CD4-positive, alpha-beta T cell (primary cell): ENCODE results near the gene KIF3C. TPM values are rescaled to one million over a fixed set of nuclear protein-coding genes. Genes with fewer than 3 reads are reported as not detected.
"Not testable (repeated sequence)": the region's sequence is repeated elsewhere in the genome, so short reads cannot be mapped to it uniquely, and the experiment has no call there.

Experiments
- ATAC-seq: fragments of 200-7000 bp; cut with Tn5 transposase; one replicate; pipeline ENCODE4 v1.10.0; 2022; ENCODE audit warnings: mild to moderate bottlenecking; ENCODE audit not compliant: poor library complexity
- CTCF ChIA-PET: fragments of 350-600 bp; sonication (Branson Sonifier 250); formaldehyde crosslinking; loops from one replicate; lab custom pipeline; 2021; ENCODE audit warnings: antibody characterized with exemption, inconsistent platforms; lab: Charles Lee
- POLR2A ChIA-PET: fragments of 350-600 bp; sonication (Branson Sonifier 250); formaldehyde crosslinking; loops from one replicate; lab custom pipeline; 2021; ENCODE audit warnings: antibody characterized with exemption, inconsistent platforms; lab: Charles Lee
- DNase-seq, 14 experiments: peaks; one replicate each; pipeline ENCODE4 v3.0.0-alpha.2; 2013 to 2020; ENCODE audit warnings: mixed read lengths in 2 of 14
- H3K27ac ChIP-seq, 2 donors: one replicate each; pipeline versions ENCODE4 v1.5.1 to v1.7.0; 2013; ENCODE audit warnings: low read length in 2 of 2, low read depth in 1 of 2, mild to moderate bottlenecking in 1 of 2
- H3K27me3 ChIP-seq, 2 experiments: 1 replicate in 1 of 2; 2 replicates in 1 of 2; pipeline versions ENCODE4 v1.6.1 to v1.7.0; 2013; ENCODE audit warnings: low read length in 2 of 2, control low read depth in 1 of 2, mild to moderate bottlenecking in 1 of 2, moderate library complexity in 1 of 2; ENCODE audit not compliant: insufficient read depth in 2 of 2, control insufficient read depth in 1 of 2
- H3K36me3 ChIP-seq: one replicate; pipeline ENCODE4 v1.6.1; 2013; ENCODE audit warnings: low read length, control low read depth; ENCODE audit not compliant: insufficient read depth
- H3K4me1 ChIP-seq: one replicate; pipeline ENCODE4 v1.6.1; 2013; ENCODE audit warnings: low read length, control low read depth; ENCODE audit not compliant: insufficient read depth
- H3K4me3 ChIP-seq: one replicate; pipeline ENCODE4 v1.5.1; 2013; ENCODE audit warnings: mild to moderate bottlenecking, low read length, moderate library complexity
- H3K9me3 ChIP-seq, 2 experiments: 1 replicate in 1 of 2; 2 replicates in 1 of 2; pipeline versions ENCODE4 v1.6.1 to v1.7.0; 2013; ENCODE audit warnings: low read length in 2 of 2, mild to moderate bottlenecking in 2 of 2, control low read depth in 1 of 2, moderate library complexity in 1 of 2; ENCODE audit not compliant: control insufficient read depth in 1 of 2, insufficient read depth in 1 of 2
- H3K27ac Mint-ChIP-seq: one replicate; pipeline ENCODE4 v1.8.0; 2020; ENCODE audit warnings: mixed read lengths
- H3K27me3 Mint-ChIP-seq: one replicate; pipeline ENCODE4 v1.8.0; 2021; ENCODE audit warnings: mixed read lengths
- H3K36me3 Mint-ChIP-seq: one replicate; pipeline ENCODE4 v1.8.0; 2021; ENCODE audit warnings: low read depth, mixed read lengths
- H3K4me1 Mint-ChIP-seq: one replicate; pipeline ENCODE4 v1.8.0; 2021; ENCODE audit warnings: low read depth, mixed read lengths
- H3K4me3 Mint-ChIP-seq: one replicate; pipeline ENCODE4 v1.8.0; 2020; ENCODE audit warnings: mild to moderate bottlenecking, mixed read lengths
- H3K9me3 Mint-ChIP-seq: one replicate; pipeline ENCODE4 v1.8.0; 2020; ENCODE audit warnings: mixed read lengths
- CTCF ChIP-seq: fragments of 200-600 bp; IDR thresholded peaks from one replicate; pipeline ENCODE4 v1.8.0; 2022; ENCODE audit warnings: antibody characterized with exemption, mild to moderate bottlenecking
- intact Hi-C, 2 experiments: fragments of 100-400 bp; cut with DNase I in 1 of 2; cut with micrococcal nuclease in 1 of 2; formaldehyde crosslinking; loops; one replicate each; pipeline versions ENCODE4 v1.15.1 to v1.9.0; 2023 to 2025; cut with DNase I, micrococcal nuclease
- total RNA-seq, 174 experiments: library from RNA in 2 of 174; stranded (reverse) in 2 of 174; gene quantifications; one replicate each; pipeline ENCODE4 v1.2.3 and lab custom pipeline; 2021 to 2026

The KIF3C gene
- total RNA-seq, 2 experiments from 2014 or later: 1.8 to 3.4 TPM

GRCh38 chr2:26017464-26018183 is 35.3 kb upstream of the KIF3C start:
- ATAC-seq: no peak
- intact Hi-C loops: no loop called here
- Histone ChIP-seq H3K9me3 (no peaks in the 10 kb centered on the region), H3K27me3 (no peaks in the 10 kb centered on the region), H3K4me3 (no peak overlapping the region), H3K4me1 (no peaks in the 10 kb centered on the region), H3K27ac (no peak overlapping the region), H3K36me3 (no peaks in the 10 kb centered on the region)
- DNase-seq: no peak
- ChIA-PET POLR2A (interaction anchor here (0.6 to 1.4 kb wide), 2 partner anchors 16 kb away, joined by 3 to 4 read pairs; partner anchors contain the start of gene RAB10), CTCF (interaction anchor here (0.9 kb wide), 1 partner anchor 26 kb away, joined by 3 read pairs; no protein-coding TSS in a partner anchor)
- Mint-ChIP-seq H3K4me3 (no peak overlapping the region), H3K27me3 (no peaks in the 10 kb centered on the region), H3K27ac (no peak overlapping the region), H3K36me3 (no peaks in the 10 kb centered on the region), H3K9me3 (no peaks in the 10 kb centered on the region), H3K4me1 (no peaks in the 10 kb centered on the region)
- no peak for TF ChIP-seq CTCF

- POLR2A ChIA-PET: not testable (repeated sequence)
These were observed 34.4 kb upstream of the KIF3C start for GRCh38 chr2:26016706-26017045.

DNA sequence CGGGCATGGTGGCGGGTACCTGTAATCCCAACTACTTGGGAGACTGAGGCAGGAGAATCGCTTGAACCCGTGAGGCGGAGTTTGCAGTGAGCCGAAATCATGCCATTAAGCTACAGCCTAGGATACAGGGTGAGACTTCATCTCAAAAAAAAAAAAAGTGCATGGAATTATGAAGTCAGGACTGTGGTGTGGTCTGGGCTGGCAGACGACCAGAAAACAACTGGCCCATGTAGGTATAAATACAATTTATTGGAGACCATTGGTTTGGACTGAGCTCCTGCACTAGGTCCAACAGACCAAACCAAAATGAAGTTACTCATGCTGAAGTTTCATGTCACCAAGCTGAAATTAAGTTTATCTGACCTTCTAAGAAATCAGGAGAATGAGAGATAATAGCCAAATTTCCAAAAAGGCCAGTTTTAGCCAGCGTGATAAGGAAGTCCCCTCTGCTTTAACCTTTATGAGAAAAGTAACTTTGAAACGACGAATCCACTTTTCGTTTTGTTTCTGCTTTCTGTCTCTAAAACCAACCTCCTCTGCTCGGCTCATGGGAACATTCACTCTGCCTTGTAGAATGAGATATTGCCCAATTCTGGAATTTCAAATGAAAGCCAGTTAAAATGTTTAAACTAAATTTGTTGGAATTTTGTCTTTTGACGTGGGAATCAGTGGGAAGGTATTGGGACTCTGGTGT is 33.9 kb upstream of the KIF3C start:
- no peak overlapping the region for H3K27ac Mint-ChIP-seq
- no peaks in the 10 kb centered on the region for H3K9me3 ChIP-seq
- TF ChIP-seq CTCF: no peak
- no peaks in the 10 kb centered on the region for H3K27me3 ChIP-seq
- POLR2A ChIA-PET: no interaction called here
- no peak overlapping the region for H3K4me3 ChIP-seq
- no peaks in the 10 kb centered on the region for H3K36me3 ChIP-seq
- DNase-seq (no peak), ATAC-seq (no peak)
- CTCF ChIA-PET: no interaction called here
- no peak overlapping the region for H3K4me3 Mint-ChIP-seq
- H3K4me1 ChIP-seq: no peaks in the 10 kb centered on the region
- H3K27ac ChIP-seq: no peak overlapping the region
- no peaks in the 10 kb centered on the region for H3K36me3 Mint-ChIP-seq
- H3K27me3 Mint-ChIP-seq: no peaks in the 10 kb centered on the region
- H3K9me3 Mint-ChIP-seq: no peaks in the 10 kb centered on the region
- intact Hi-C loops: no loop called here
- no peaks in the 10 kb centered on the region for H3K4me1 Mint-ChIP-seq

More at GRCh38 chr2:26016706-26017045, 34.4 kb upstream of the KIF3C start:
- H3K27ac Mint-ChIP-seq, H3K27me3 ChIP-seq, H3K36me3 Mint-ChIP-seq, ATAC-seq, H3K9me3 Mint-ChIP-seq, DNase-seq, H3K27me3 Mint-ChIP-seq, intact Hi-C loops, H3K4me3 ChIP-seq, H3K9me3 ChIP-seq, H3K4me1 ChIP-seq, CTCF ChIA-PET, H3K36me3 ChIP-seq, H3K4me1 Mint-ChIP-seq, H3K27ac ChIP-seq, H3K4me3 Mint-ChIP-seq: not testable (repeated sequence)
